IMR-90 (cell line): ENCODE results near the gene SLC17A3. TPM values are rescaled to one million over a fixed set of nuclear protein-coding genes. Genes with fewer than 3 reads are reported as not detected.

ENCODE experiments used
- ATAC-seq: fragments of 200-7000 bp; cut with Tn5 transposase; 2 replicates; pipeline ENCODE4 v1.9.1; 2020; ENCODE audit warnings: low read depth, mild to moderate bottlenecking, moderate library complexity
- BruUV-seq: library from RNA; stranded (reverse); fragments of 400-500 nt; replicated peaks from 2 replicates; lab custom pipeline; 2021; lab: Mats Ljungman, UMichigan
- CTCF ChIA-PET: fragments of 300-600 bp; formaldehyde crosslinking; extraction: SDS; loops from one replicate; lab custom pipeline; 2021; ENCODE audit warnings: antibody characterized with exemption; lab: Yijun Ruan, JAX
- POLR2A ChIA-PET: fragments of 300-600 bp; sonication (Branson Sonifier 250); formaldehyde crosslinking; loops from one replicate; lab custom pipeline; 2022; ENCODE audit warnings: antibody characterized with exemption; ENCODE audit not compliant: unreplicated experiment; lab: Charles Lee
- DNase-seq: peaks from one replicate; pipeline ENCODE4 v3.0.0; 2013
- H2AFZ ChIP-seq: replicated peaks from 2 replicates; pipeline ENCODE3; 2013; ENCODE audit warnings: low read length, mild to moderate bottlenecking; ENCODE audit not compliant: poor library complexity
- H2AK5ac ChIP-seq: 2 replicates; pipeline ENCODE4 v1.6.1; 2013; ENCODE audit warnings: low read depth, low read length, inconsistent platforms
- H2AK9ac ChIP-seq: replicated peaks from 2 replicates; pipeline ENCODE3; 2013; ENCODE audit warnings: mild to moderate bottlenecking, low read depth, low read length, moderate library complexity; ENCODE audit not compliant: poor library complexity
- H2BK120ac ChIP-seq: 2 replicates; pipeline ENCODE4 v1.6.1; 2013; ENCODE audit warnings: low read depth, low read length, inconsistent platforms
- H2BK15ac ChIP-seq: 3 replicates; pipeline ENCODE4 v1.6.1; 2013; ENCODE audit warnings: low read depth, low read length, inconsistent platforms
- H2BK20ac ChIP-seq: 2 replicates; pipeline ENCODE4 v1.6.1; 2013; ENCODE audit warnings: low read depth, mild to moderate bottlenecking, inconsistent platforms, low read length, moderate library complexity
- H2BK5ac ChIP-seq: 2 replicates; pipeline ENCODE4 v1.6.1; 2013; ENCODE audit warnings: mild to moderate bottlenecking, low read depth, low read length, inconsistent platforms; ENCODE audit not compliant: poor library complexity, severe bottlenecking
- H3K14ac ChIP-seq: replicated peaks from 2 replicates; pipeline ENCODE4 v1.6.1; 2013; ENCODE audit warnings: low read depth, low read length, inconsistent platforms
- H3K18ac ChIP-seq: 2 replicates; pipeline ENCODE4 v1.6.1; 2013; ENCODE audit warnings: low read depth, low read length, control low read depth
- H3K23ac ChIP-seq: 2 replicates; pipeline ENCODE4 v1.6.1; 2013; ENCODE audit warnings: low read depth, low read length, inconsistent platforms
- H3K27ac ChIP-seq: 2 replicates; pipeline ENCODE4 v1.5.1; 2013; ENCODE audit warnings: mild to moderate bottlenecking, control low read depth, low read length; ENCODE audit not compliant: insufficient read depth
- H3K27me3 ChIP-seq: 2 replicates; pipeline ENCODE4 v1.6.1; 2013; ENCODE audit warnings: low read length; ENCODE audit not compliant: control insufficient read depth, insufficient read depth
- H3K36me3 ChIP-seq: 2 replicates; pipeline ENCODE4 v1.6.1; 2013; ENCODE audit warnings: low read length, mixed read lengths; ENCODE audit not compliant: control insufficient read depth, insufficient read depth
- H3K4ac ChIP-seq: 2 replicates; pipeline ENCODE4 v1.6.1; 2013; ENCODE audit warnings: low read depth, low read length, inconsistent platforms
- H3K4me1 ChIP-seq: 2 replicates; pipeline ENCODE4 v1.6.1; 2013; ENCODE audit warnings: low read length, mixed read lengths; ENCODE audit not compliant: control insufficient read depth, insufficient read depth
- H3K4me2 ChIP-seq: 2 replicates; pipeline ENCODE4 v1.6.1; 2013; ENCODE audit warnings: low read depth, mild to moderate bottlenecking, control low read depth, low read length, moderate library complexity
- H3K4me3 ChIP-seq: 2 replicates; pipeline ENCODE4 v1.5.1; 2013; ENCODE audit warnings: low read depth, mild to moderate bottlenecking, control low read depth, low read length, moderate library complexity; ENCODE audit not compliant: insufficient read depth
- H3K56ac ChIP-seq: 2 replicates; pipeline ENCODE4 v1.6.1; 2013; ENCODE audit warnings: low read length, inconsistent platforms; ENCODE audit not compliant: insufficient read depth; ENCODE audit errors: extremely low read depth
- H3K79me1 ChIP-seq, 2 experiments: 2 replicates each; pipeline ENCODE4 v1.6.1; 2013; ENCODE audit warnings: low read length in 2 of 2, inconsistent platforms in 1 of 2, low read depth in 1 of 2
- H3K9ac ChIP-seq: 2 replicates; pipeline ENCODE4 v1.6.1; 2013; ENCODE audit warnings: low read depth, low read length, control low read depth
- H3K9me1 ChIP-seq: 2 replicates; pipeline ENCODE4 v1.6.1; 2013; ENCODE audit warnings: low read length, inconsistent platforms; ENCODE audit not compliant: insufficient read depth
- H3K9me3 ChIP-seq: 2 replicates; pipeline ENCODE4 v1.6.1; 2013; ENCODE audit warnings: low read length; ENCODE audit not compliant: control insufficient read depth, insufficient read depth
- H4K20me1 ChIP-seq: 2 replicates; pipeline ENCODE4 v1.6.1; 2013; ENCODE audit warnings: low read length, inconsistent platforms; ENCODE audit not compliant: insufficient read depth
- H4K5ac ChIP-seq: 2 replicates; pipeline ENCODE4 v1.6.1; 2013; ENCODE audit warnings: mild to moderate bottlenecking, low read depth, low read length, control low read depth
- H4K8ac ChIP-seq, 2 experiments: 2 replicates each; pipeline ENCODE4 v1.6.1; 2013; ENCODE audit warnings: low read depth in 2 of 2, low read length in 2 of 2, control low read depth in 1 of 2, inconsistent platforms in 1 of 2
- H4K91ac ChIP-seq: 2 replicates; pipeline ENCODE4 v1.6.1; 2013; ENCODE audit warnings: low read depth, low read length, inconsistent platforms; ENCODE audit not compliant: insufficient read depth
- CEBPB ChIP-seq: IDR thresholded peaks from 2 replicates; pipeline ENCODE4 v1.6.1; 2012; ENCODE audit warnings: low read depth, low read length, improper control_type of control experiment
- CHD1 ChIP-seq: IDR thresholded peaks from 2 replicates; pipeline ENCODE4 v1.6.1; 2012; ENCODE audit warnings: low read depth, low read length, improper control_type of control experiment
- FOS ChIP-seq: fragments of 150-350 bp; IDR thresholded peaks from 2 replicates; pipeline ENCODE4 v1.6.1; 2016; ENCODE audit warnings: low read depth, low read length
- MXI1 ChIP-seq: IDR thresholded peaks from 2 replicates; pipeline ENCODE4 v1.6.1; 2012; ENCODE audit warnings: low read depth, mild to moderate bottlenecking, low read length, moderate library complexity, borderline replicate concordance
- RAD21 ChIP-seq: IDR thresholded peaks from 2 replicates; pipeline ENCODE4 v1.6.1; 2012; ENCODE audit warnings: low read length, improper control_type of control experiment
- RCOR1 ChIP-seq: IDR thresholded peaks from 2 replicates; pipeline ENCODE4 v1.6.1; 2012; ENCODE audit warnings: mild to moderate bottlenecking, low read length, improper control_type of control experiment; ENCODE audit not compliant: insufficient replicate concordance
- SMC3 ChIP-seq: fragments of 150-350 bp; IDR thresholded peaks from 2 replicates; pipeline ENCODE4 v1.6.1; 2016; ENCODE audit warnings: low read depth, mild to moderate bottlenecking, antibody characterized with exemption, low read length, moderate library complexity
- WGBS, 2 experiments: methylation state at CpG; one replicate each; pipeline versions ENCODE4 v1.1.5 to v1.1.7; 2013; ENCODE audit warnings: missing lambda C conversion rate in 2 of 2; ENCODE audit not compliant: insufficient read length in 1 of 2; ENCODE audit errors: extremely low coverage in 2 of 2; 5-methylcytosine and 5-hydroxymethylcytosine counted together
- dilution Hi-C: fragments of 300-500 bp; cut with HindIII; formaldehyde crosslinking; loops from one replicate; pipeline ENCODE4 v1.14.3; 2018; ENCODE audit warnings: low sequenced_read_pairs; ENCODE audit not compliant: unreplicated experiment
- in situ Hi-C: fragments of 300-500 bp; cut with MboI; formaldehyde crosslinking; loops from 3 replicates; pipeline ENCODE4 v1.14.3; 2019; ENCODE audit warnings: low sequenced_read_pairs, inconsistent platforms, mixed read lengths
- intact Hi-C: fragments of 100-400 bp; cut with micrococcal nuclease; formaldehyde crosslinking; loops from 2 replicates; pipeline ENCODE4 v1.10.0; 2022
- polyA plus RNA-seq, 3 experiments: library from polyadenylated mRNA; depleted of rRNA; stranded (reverse); fragments of >200 nt; gene quantifications; 2 replicates each; pipeline ENCODE4 v1.2.3, GENCODE V29; 2012; ENCODE audit warnings: low replicate concordance in 1 of 3
- total RNA-seq: library from RNA; depleted of rRNA; stranded (reverse); fragments of >200 nt; gene quantifications from 2 replicates; pipeline ENCODE4 v1.2.3, GENCODE V29; 2012
- TF ChIP-seq, protein P1 (sequence below): fragments of 150-350 bp; IDR thresholded peaks from 2 replicates; pipeline ENCODE4 v1.6.1; 2016; ENCODE audit warnings: low read depth, mild to moderate bottlenecking, low read length, moderate library complexity, borderline replicate concordance
- TF ChIP-seq, protein P2 (sequence below): conservative IDR thresholded peaks from 2 replicates; pipeline ENCODE4 v1.5.1; 2012; ENCODE audit warnings: mild to moderate bottlenecking, low read depth, low read length, improper control_type of control experiment

SLC17A3 gene
- total and polyA plus RNA-seq, 2 of the 4 experiments (the other 2 are of a cell fraction), result not detected

GRCh38 chr6:25899580-25900408 lies 25.8 kb upstream of the SLC17A3 start (continued):
- TF ChIP-seq CEBPB, result no peak

- Histone ChIP-seq H3K9ac (no peak overlapping the region), H3K56ac (no peak overlapping the region), H3K4ac (no peak overlapping the region), H3K4me1 (no peaks in the 10 kb centered on the region), H2BK15ac (no peak overlapping the region), H4K8ac (no peak overlapping the region), H3K23ac (no peak overlapping the region), H4K20me1 (no peaks in the 10 kb centered on the region), H2BK120ac (no peak overlapping the region), H3K9me1 (no peaks in the 10 kb centered on the region), H3K14ac (no peak overlapping the region), H3K18ac (no peak overlapping the region), H3K27ac (no peak overlapping the region), H3K4me3 (no peak overlapping the region), H3K4me2 (no peak overlapping the region), H3K27me3 (no peaks in the 10 kb centered on the region), H4K91ac (no peak overlapping the region), H3K9me3 (no peaks in the 10 kb centered on the region), H2AK5ac (no peak overlapping the region), H2AFZ (no peak overlapping the region), H3K79me1 (no peaks in the 10 kb centered on the region), H2AK9ac (no peak overlapping the region), H3K36me3 (no peaks in the 10 kb centered on the region), H4K5ac (no peak overlapping the region), H2BK20ac (no peak overlapping the region), H2BK5ac (no peak overlapping the region)
- WGBS, 2 experiments, result no CpG with 5 or more reads among the region's 2 CpGs
- DNase-seq (no peak), ATAC-seq (no peak)
- BruUV-seq, result no TSS peak
- TF ChIP-seq, protein P1, sequence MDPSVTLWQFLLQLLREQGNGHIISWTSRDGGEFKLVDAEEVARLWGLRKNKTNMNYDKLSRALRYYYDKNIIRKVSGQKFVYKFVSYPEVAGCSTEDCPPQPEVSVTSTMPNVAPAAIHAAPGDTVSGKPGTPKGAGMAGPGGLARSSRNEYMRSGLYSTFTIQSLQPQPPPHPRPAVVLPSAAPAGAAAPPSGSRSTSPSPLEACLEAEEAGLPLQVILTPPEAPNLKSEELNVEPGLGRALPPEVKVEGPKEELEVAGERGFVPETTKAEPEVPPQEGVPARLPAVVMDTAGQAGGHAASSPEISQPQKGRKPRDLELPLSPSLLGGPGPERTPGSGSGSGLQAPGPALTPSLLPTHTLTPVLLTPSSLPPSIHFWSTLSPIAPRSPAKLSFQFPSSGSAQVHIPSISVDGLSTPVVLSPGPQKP, result no peak
- no peak for TF ChIP-seq SMC3
- TF ChIP-seq FOS, result no peak
- TF ChIP-seq RAD21, result no peak
- TF ChIP-seq CHD1, result no peak
- no peak for TF ChIP-seq MXI1
- TF ChIP-seq, protein P2, sequence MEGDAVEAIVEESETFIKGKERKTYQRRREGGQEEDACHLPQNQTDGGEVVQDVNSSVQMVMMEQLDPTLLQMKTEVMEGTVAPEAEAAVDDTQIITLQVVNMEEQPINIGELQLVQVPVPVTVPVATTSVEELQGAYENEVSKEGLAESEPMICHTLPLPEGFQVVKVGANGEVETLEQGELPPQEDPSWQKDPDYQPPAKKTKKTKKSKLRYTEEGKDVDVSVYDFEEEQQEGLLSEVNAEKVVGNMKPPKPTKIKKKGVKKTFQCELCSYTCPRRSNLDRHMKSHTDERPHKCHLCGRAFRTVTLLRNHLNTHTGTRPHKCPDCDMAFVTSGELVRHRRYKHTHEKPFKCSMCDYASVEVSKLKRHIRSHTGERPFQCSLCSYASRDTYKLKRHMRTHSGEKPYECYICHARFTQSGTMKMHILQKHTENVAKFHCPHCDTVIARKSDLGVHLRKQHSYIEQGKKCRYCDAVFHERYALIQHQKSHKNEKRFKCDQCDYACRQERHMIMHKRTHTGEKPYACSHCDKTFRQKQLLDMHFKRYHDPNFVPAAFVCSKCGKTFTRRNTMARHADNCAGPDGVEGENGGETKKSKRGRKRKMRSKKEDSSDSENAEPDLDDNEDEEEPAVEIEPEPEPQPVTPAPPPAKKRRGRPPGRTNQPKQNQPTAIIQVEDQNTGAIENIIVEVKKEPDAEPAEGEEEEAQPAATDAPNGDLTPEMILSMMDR, result no peak
- no peak for TF ChIP-seq RCOR1
- CTCF ChIA-PET, result no interaction called here
- dilution Hi-C loops, result no loop called here
- POLR2A ChIA-PET, result no interaction called here
- in situ Hi-C loops, result no loop called here
- intact Hi-C loops, result no loop called here
These were observed 25.1 kb upstream of the SLC17A3 start for GRCh38 chr6:25899123-25899522.
